KMS-11 (cell line): ENCODE data around the gene DDTL.

Experiments
- H2AFZ ChIP-seq: fragments of 200-600 bp; sonication (generic); 2 replicates; pipeline ENCODE4 v1.6.1; 2016; ENCODE audit warnings: antibody characterized with exemption, mixed run types, low read depth
- H3K27ac ChIP-seq: fragments of 200-600 bp; sonication (generic); 2 replicates; pipeline ENCODE4 v1.6.1; 2016; ENCODE audit warnings: mild to moderate bottlenecking, mixed run types
- H3K27me3 ChIP-seq: fragments of 200-600 bp; sonication (generic); 2 replicates; pipeline ENCODE4 v1.6.1; 2017; ENCODE audit warnings: mild to moderate bottlenecking, low read depth, mixed run types, moderate library complexity; ENCODE audit not compliant: insufficient read depth
- H3K36me3 ChIP-seq: fragments of 200-600 bp; sonication (generic); 2 replicates; pipeline ENCODE4 v1.6.1; 2017; ENCODE audit warnings: mild to moderate bottlenecking, mixed run types; ENCODE audit not compliant: insufficient read depth
- H3K4me1 ChIP-seq: fragments of 200-600 bp; sonication (generic); 2 replicates; pipeline ENCODE4 v1.6.1; 2016; ENCODE audit warnings: mild to moderate bottlenecking, low read depth, mixed run types; ENCODE audit not compliant: poor library complexity, severe bottlenecking
- H3K4me2 ChIP-seq: fragments of 200-600 bp; sonication (generic); 2 replicates; pipeline ENCODE4 v1.7.0; 2016; ENCODE audit warnings: mild to moderate bottlenecking, mixed run types
- H3K4me3 ChIP-seq: fragments of 200-600 bp; sonication (generic); IDR thresholded peaks from 2 replicates; pipeline ENCODE4 v1.6.1; 2017; ENCODE audit warnings: low read depth, low read length, mixed read lengths; ENCODE audit not compliant: insufficient read depth
- H3K79me2 ChIP-seq: fragments of 200-600 bp; sonication (generic); 2 replicates; pipeline ENCODE4 v1.6.1; 2016; ENCODE audit warnings: low read depth, mixed run types; ENCODE audit not compliant: insufficient read depth
- H3K9ac ChIP-seq: fragments of 200-600 bp; sonication (generic); 2 replicates; pipeline ENCODE4 v1.6.1; 2016; ENCODE audit warnings: mild to moderate bottlenecking, mixed run types
- H4K20me1 ChIP-seq: fragments of 200-600 bp; sonication (generic); 2 replicates; pipeline ENCODE4 v1.6.1; 2016; ENCODE audit warnings: mild to moderate bottlenecking, mixed run types; ENCODE audit not compliant: insufficient read depth
- CTCF ChIP-seq: fragments of 200-600 bp; sonication (generic); conservative IDR thresholded peaks from 2 replicates; pipeline ENCODE4 v1.6.1; 2017; ENCODE audit warnings: low read depth, mild to moderate bottlenecking, antibody characterized with exemption, low read length, moderate library complexity, mixed read lengths

Gene DDTL

GRCh38 chr22:24007253-24008021, 40.7 kb downstream of the DDTL start:
- H3K4me1 ChIP-seq: peaks cover 11% of the 10 kb centered on the region
- peaks cover 10% of the 10 kb centered on the region; the same call in 1 of the 2 replicates for H3K79me2 ChIP-seq
- H3K27me3 ChIP-seq: no peaks in the 10 kb centered on the region
- no peak overlapping the region for H3K9ac ChIP-seq
- no peak overlapping the region for H3K4me3 ChIP-seq
- no peaks in the 10 kb centered on the region for H4K20me1 ChIP-seq
- no peak for TF ChIP-seq CTCF
- H3K27ac ChIP-seq: no peak overlapping the region
- H2AFZ ChIP-seq: no peak overlapping the region
- H3K36me3 ChIP-seq: no peaks in the 10 kb centered on the region
- H3K4me2 ChIP-seq: no peak overlapping the region

DNA sequence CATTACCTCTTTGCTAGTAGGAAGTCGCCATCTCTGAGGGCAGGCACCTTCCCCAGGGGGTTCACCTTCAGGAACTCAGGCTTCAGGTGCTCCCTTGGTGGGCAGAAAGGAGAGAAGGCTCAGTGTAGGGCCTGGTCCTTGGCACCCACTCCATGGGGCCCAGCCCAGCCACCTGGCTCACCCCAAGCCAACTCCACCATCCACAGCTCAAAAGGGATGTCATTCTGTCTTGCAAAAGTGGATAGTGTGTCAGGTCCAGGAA, 41.3 kb downstream of the DDTL start:
- no peak overlapping the region for H3K4me2 ChIP-seq
- H3K27me3 ChIP-seq: no peaks in the 10 kb centered on the region
- no peaks in the 10 kb centered on the region for H4K20me1 ChIP-seq
- H3K4me3 ChIP-seq: no peak overlapping the region
- no peaks in the 10 kb centered on the region for H3K36me3 ChIP-seq
- H3K9ac ChIP-seq: no peak overlapping the region
- peaks cover 16% of the 10 kb centered on the region for H3K4me1 ChIP-seq
- peaks cover 15% of the 10 kb centered on the region; the same call in 1 of the 2 replicates for H3K79me2 ChIP-seq
- TF ChIP-seq CTCF: no peak
- H2AFZ ChIP-seq: no peak overlapping the region
- no peak overlapping the region for H3K27ac ChIP-seq

GRCh38 chr22:24008381-24009226, 41.9 kb downstream of the DDTL start:
- Histone ChIP-seq H3K9ac (no peak overlapping the region), H3K27me3 (no peaks in the 10 kb centered on the region), H2AFZ (no peak overlapping the region), H3K27ac (no peak overlapping the region), H3K36me3 (no peaks in the 10 kb centered on the region), H3K79me2 (peaks cover 20% of the 10 kb centered on the region; the same call in 1 of the 2 replicates), H4K20me1 (no peaks in the 10 kb centered on the region), H3K4me2 (no peak overlapping the region), H3K4me3 (no peak overlapping the region), H3K4me1 (peaks cover 16% of the 10 kb centered on the region)
- no peak for TF ChIP-seq CTCF

- Histone ChIP-seq H2AFZ (no peak overlapping the region; the same call in 1 of the 2 replicates), H3K27me3 (no peaks in the 10 kb centered on the region), H3K4me3 (no peak overlapping the region), H3K27ac (no peak overlapping the region), H3K4me2 (no peak overlapping the region), H4K20me1 (no peaks in the 10 kb centered on the region), H3K9ac (no peak overlapping the region), H3K79me2 (peaks cover 22% of the 10 kb centered on the region; the same call in 1 of the 2 replicates), H3K4me1 (peaks cover 16% of the 10 kb centered on the region), H3K36me3 (no peaks in the 10 kb centered on the region)
- no peak for TF ChIP-seq CTCF
Observed at GRCh38 chr22:24009227-24010017, 42.7 kb downstream of the DDTL start.
